Prostate gland (tissue), 2 donors: ENCODE results near the gene PAQR8.

Experiments used
- CTCF ChIP-seq, 4 experiments: fragments of 200-600 bp in 2 of 4; fragments of 450-650 bp in 2 of 4; sonication (generic) in 2 of 4; IDR thresholded peaks; 1 replicate in 3 of 4; 2 replicates in 1 of 4; pipeline ENCODE4 v1.5.1; 2016 to 2019; ENCODE audit warnings: antibody characterized with exemption in 4 of 4, mild to moderate bottlenecking in 2 of 4, moderate library complexity in 2 of 4
- POLR2A ChIP-seq: fragments of 450-650 bp; IDR thresholded peaks from one replicate; pipeline ENCODE4 v1.6.1; 2016; ENCODE audit warnings: antibody characterized with exemption, mild to moderate bottlenecking
- POLR2AphosphoS5 ChIP-seq: sonication (generic); formaldehyde crosslinking; IDR thresholded peaks from one replicate; pipeline ENCODE4 v1.6.1; 2017; ENCODE audit warnings: antibody characterized with exemption

- no peak for TF ChIP-seq CTCF (IDR thresholded peaks at IDR 0.05)
- TF ChIP-seq POLR2A: no peak
- TF ChIP-seq POLR2AphosphoS5: no peak
These were observed 2.5 kb upstream of the PAQR8 start for GRCh38 chr6:52359403-52359802.
